GM12892 (cell line): ENCODE results near the gene TMEM82.

Experiments used
- DNase-seq: peaks from one replicate; pipeline ENCODE4 v3.0.0; 2011; ENCODE audit not compliant: insufficient read length
- FAIRE-seq: peaks from 2 replicates; lab custom pipeline; 2011; peaks lifted over from hg19 to GRCh38; lab: Jason Lieb, UNC
- POLR2A ChIP-seq: IDR thresholded peaks from 2 replicates; pipeline ENCODE4 v1.6.1; 2011; ENCODE audit warnings: low read depth, low read length, control low read depth
- POLR2AphosphoS5 ChIP-seq: IDR thresholded peaks from 2 replicates; pipeline ENCODE4 v1.6.1; 2011; ENCODE audit warnings: low read depth, low read length, control low read depth
- TAF1 ChIP-seq: IDR thresholded peaks from 2 replicates; pipeline ENCODE4 v1.6.1; 2011; ENCODE audit warnings: low read depth, mild to moderate bottlenecking, control low read depth, low read length, borderline replicate concordance

TMEM82 gene

DNA sequence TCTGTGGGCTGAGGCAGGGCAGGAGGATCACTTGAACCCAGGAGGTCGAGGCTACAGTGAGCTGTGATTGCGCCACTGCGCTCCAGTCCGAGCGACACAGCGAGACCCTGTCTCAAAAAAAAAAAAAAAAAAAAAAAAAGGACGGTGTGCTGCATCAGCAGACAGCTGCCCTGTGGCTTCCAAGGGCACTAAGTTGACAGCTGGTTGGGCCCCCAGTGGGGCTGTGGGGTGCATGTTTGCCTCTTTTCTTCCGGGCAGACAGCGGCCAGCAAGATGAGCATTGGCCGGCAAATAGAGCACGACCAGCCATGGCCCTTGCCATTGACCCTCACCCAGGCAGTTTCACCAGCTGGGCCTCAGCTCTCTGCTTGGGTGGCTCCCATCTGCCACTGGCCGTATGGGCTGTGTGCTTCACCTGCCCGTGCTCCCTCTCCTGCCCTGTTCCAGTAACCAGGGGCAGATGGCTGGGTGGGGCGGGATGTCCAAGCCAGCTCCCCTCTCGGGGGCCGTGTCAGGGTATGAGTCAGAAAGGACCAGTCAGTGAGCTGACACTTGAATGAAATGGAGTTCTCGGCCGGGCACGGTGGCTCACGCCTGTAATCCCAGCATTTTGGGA, 18.6 kb upstream of the TMEM82 start:
- FAIRE-seq = no peak
- TF ChIP-seq POLR2A (no peak), TAF1 (no peak), POLR2AphosphoS5 (no peak)
- no peak for DNase-seq

- no peak for TF ChIP-seq POLR2A
- no peak for TF ChIP-seq TAF1
- no peak for TF ChIP-seq POLR2AphosphoS5
- FAIRE-seq = no peak
- no peak for DNase-seq
These were observed 17.1 kb upstream of the TMEM82 start for GRCh38 chr1:15724949-15725880.

- DNase-seq (no peak), FAIRE-seq (no peak)
- TF ChIP-seq POLR2A = no peak
- TF ChIP-seq TAF1 = no peak
- no peak for TF ChIP-seq POLR2AphosphoS5
These were observed 15.8 kb upstream of the TMEM82 start for GRCh38 chr1:15726508-15726907.

DNA sequence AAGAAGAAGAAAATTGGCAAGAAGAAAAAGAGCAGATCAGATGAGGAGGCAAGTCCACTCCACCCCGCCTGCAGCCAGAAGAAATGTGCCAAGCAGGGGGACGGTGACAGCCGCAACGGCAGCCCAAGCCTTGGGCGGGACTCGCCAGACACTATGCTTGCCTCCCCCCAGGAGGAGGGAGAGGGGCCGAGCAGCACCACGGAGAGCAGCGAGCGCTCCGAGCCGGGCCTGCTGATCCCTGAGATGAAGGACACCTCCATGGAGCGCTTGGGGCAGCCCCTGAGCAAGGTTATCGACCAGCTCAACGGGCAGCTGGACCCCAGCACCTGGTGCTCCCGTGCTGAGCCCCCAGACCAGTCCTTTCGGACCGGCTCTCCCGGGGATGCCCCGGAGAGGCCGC, 15.3 kb upstream of the TMEM82 start:
- no peak for FAIRE-seq
- TF ChIP-seq POLR2A = no peak
- TF ChIP-seq POLR2AphosphoS5 = no peak
- TF ChIP-seq TAF1 = no peak

GRCh38 chr1:15727424-15727823, 14.9 kb upstream of the TMEM82 start:
- FAIRE-seq = no peak
- no peak for TF ChIP-seq POLR2AphosphoS5
- TF ChIP-seq TAF1 = no peak
- no peak for TF ChIP-seq POLR2A
- no peak for DNase-seq

More for the DNA sequence above, 15.3 kb upstream of the TMEM82 start:
- no peak for DNase-seq

GRCh38 chr1:15727866-15728534, 14.3 kb upstream of the TMEM82 start:
- no peak for TF ChIP-seq TAF1
- no peak for TF ChIP-seq POLR2A
- no peak for TF ChIP-seq POLR2AphosphoS5
- no peak for DNase-seq
- no peak for FAIRE-seq

DNA sequence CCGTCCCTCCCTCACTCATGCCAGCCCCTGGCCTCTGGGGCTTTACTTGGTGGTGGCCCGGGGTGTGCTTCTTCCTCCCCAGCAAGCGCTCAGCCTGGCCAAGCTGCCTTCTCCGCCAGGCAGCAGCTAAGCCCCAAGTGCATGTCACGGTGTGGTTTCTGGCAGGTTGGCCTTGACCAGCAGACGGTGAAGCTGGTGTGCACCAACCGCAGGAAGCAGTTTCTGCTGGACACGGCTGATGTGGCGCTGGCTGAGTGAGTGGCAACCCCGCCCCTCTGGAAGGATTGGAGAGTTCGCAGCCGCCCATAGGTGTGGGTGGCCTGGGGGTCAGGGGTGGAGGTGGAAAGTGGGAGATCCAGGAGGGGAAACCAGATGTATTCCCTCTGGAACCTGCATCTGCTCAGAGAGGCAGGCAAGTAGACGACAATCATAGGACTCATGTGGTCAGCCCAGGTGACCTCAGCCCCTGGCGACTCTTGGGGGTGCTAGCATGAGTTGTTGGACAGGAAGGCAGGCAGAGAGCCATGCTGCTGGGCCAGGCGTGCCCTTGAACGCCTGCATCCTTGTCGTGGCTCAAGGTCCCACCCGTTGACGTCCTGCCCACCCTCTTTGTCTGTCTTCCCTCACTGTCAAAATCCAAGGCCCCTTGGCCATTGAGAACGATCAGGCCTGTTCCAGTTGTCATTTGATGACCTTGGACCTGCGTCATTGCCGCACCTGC, 13.2 kb upstream of the TMEM82 start:
- TF ChIP-seq POLR2AphosphoS5 (no peak), POLR2A (no peak), TAF1 (no peak)
- FAIRE-seq (no peak), DNase-seq (no peak)

- TF ChIP-seq POLR2AphosphoS5 (no peak), POLR2A (no peak), TAF1 (no peak)
- DNase-seq (no peak), FAIRE-seq (no peak)
These were observed 11.9 kb upstream of the TMEM82 start for GRCh38 chr1:15730423-15730822.

- DNase-seq (no peak), FAIRE-seq (no peak)
- TF ChIP-seq POLR2AphosphoS5 (no peak), POLR2A (no peak), TAF1 (no peak)
These were observed 11.4 kb upstream of the TMEM82 start for GRCh38 chr1:15730936-15731335.

DNA sequence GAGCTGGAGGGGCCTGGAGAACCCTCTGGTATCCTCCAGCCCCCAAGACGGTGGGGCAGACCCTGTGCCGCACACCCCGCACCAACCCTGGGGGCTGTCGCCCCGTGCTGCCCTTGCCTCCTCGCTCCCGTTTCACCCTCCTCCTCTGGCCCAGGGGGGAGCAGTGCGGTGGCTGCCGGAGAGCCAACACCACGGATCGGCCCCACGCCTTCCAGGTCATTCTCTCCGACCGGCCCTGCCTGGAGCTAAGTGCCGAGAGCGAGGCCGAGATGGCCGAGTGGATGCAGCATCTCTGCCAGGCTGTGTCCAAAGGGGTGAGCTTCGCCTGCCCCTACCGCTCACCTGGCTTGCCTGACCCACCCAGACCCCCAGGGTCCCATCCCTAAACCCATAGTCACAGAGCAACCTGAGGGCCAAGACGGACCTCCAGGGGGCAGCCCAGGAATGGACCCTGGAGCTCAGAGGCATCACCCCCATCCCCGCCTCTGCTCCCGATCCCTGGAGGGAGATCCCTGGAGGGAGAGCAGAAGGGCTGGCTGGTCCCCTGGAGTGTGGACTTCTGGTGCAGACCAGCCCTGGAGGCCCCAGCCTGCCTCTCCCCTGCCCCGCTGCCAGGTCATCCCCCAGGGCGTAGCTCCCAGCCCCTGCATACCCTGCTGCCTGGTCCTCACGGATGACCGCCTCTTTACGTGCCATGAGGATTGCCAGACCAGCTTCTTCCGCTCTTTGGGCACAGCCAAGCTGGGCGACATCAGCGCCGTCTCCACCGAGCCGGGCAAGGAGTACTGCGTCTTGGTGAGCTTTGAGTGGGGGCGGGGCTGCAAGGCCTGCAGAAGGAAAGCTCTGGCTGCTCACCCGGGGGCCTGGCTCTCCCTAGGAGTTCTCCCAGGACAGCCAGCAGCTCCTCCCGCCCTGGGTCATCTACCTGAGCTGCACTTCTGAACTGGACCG, 10.3 kb upstream of the TMEM82 start:
- FAIRE-seq (no peak), DNase-seq (no peak)
- TF ChIP-seq TAF1 (no peak), POLR2A (no peak), POLR2AphosphoS5 (no peak)
